Tibial artery (tissue), 4 donors: ENCODE data around the gene IVD.

Source experiments
- DNase-seq, 2 donors: peaks; one replicate each; pipeline ENCODE4 v3.0.0-alpha.2; 2019
- H3K27ac ChIP-seq, 2 donors: fragments of 200-600 bp; sonication (generic) in 1 of 2; 1 replicate in 1 of 2; 2 replicates in 1 of 2; pipeline ENCODE4 v1.5.1; 2018 to 2019; ENCODE audit warnings: mild to moderate bottlenecking in 1 of 2
- H3K27me3 ChIP-seq, 2 donors: fragments of 200-600 bp; sonication (generic) in 1 of 2; one replicate each; pipeline versions ENCODE4 v1.5.1 to v1.6.0; 2016 to 2019
- H3K36me3 ChIP-seq, 3 donors: fragments of 200-600 bp; sonication (generic) in 2 of 3; one replicate each; pipeline ENCODE4 v1.5.1; 2016 to 2019; ENCODE audit warnings: mild to moderate bottlenecking in 2 of 3
- H3K4me1 ChIP-seq, 4 donors: fragments of 200-600 bp; sonication (generic) in 2 of 4; 1 replicate in 3 of 4; 2 replicates in 1 of 4; pipeline ENCODE4 v1.5.1; 2016 to 2019
- H3K4me3 ChIP-seq, 2 donors: fragments of 200-600 bp; sonication (generic) in 1 of 2; 1 replicate in 1 of 2; 2 replicates in 1 of 2; pipeline ENCODE4 v1.5.1; 2018 to 2019; ENCODE audit warnings: mild to moderate bottlenecking in 2 of 2
- H3K9me3 ChIP-seq, 3 donors: fragments of 200-600 bp; sonication (generic) in 1 of 3; one replicate each; pipeline ENCODE4 v1.5.1; 2016 to 2019
- intact Hi-C: fragments of 100-400 bp; cut with DNase I; formaldehyde crosslinking; loops from one replicate; pipeline ENCODE4 v1.15.0; 2023; ENCODE audit warnings: low total_unique reads
- TF ChIP-seq, protein P1 (sequence below), 2 experiments: fragments of 200-600 bp in 1 of 2; fragments of 450-650 bp in 1 of 2; IDR thresholded peaks; one replicate each; pipeline ENCODE4 v1.5.1; 2017 to 2019; ENCODE audit warnings: antibody characterized with exemption in 2 of 2, mild to moderate bottlenecking in 1 of 2, moderate library complexity in 1 of 2

Gene IVD

DNA sequence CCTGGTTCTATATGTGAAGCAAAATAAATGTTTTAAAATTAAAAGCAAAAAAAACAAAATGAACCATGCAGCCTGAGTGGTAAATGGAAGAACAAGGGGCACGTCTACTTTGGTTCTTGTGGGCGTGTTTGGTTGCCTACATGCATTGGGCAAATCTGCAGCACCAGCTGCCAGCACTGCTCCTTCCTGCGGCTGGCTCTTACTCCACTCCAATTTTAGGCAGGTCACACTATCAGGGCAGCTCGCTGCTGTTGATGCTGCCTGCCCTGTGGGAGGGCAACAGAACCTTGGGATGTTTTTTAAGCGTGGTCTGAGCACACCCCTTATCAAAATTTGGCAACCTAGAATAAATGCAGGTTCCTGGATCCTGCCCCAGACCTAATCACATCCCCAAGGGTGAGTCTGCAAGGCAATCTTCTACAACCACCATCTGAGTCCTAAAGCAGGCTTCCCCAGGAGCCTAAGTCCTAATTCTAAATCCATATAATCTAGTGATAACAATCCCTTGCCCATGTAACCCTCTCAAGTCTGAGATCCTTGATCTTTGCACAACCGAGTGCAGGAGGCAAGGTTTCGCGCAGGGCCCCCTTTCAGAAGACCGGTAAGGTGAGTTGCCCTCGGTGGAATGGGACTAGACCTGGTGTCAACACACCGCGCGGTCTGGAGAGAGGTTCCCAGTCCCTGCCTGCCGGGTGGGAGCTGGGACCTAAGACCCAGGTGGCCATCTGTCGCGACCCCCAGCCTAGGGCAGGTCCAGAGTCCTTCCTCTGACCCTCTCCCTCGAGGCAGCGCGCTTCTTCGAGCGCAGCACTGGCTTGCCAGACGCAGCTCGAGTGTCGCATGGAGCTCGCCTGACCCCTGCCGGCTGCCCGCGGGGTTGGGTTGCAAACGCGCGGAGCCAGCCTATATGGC lies 15.9 kb downstream of the IVD start:
- Histone ChIP-seq H3K4me3 (peak overlapping the region in 1 of 2 donors; percentile 3), H3K27ac (peak overlapping the region; percentile 42 to 47), H3K4me1 (peaks cover 0 to 19% (median 13%) of the 10 kb centered on the region in 4 donors), H3K9me3 (no peaks in the 10 kb centered on the region), H3K36me3 (peaks cover 2 to 19% (median 12%) of the 10 kb centered on the region in 3 donors), H3K27me3 (no peaks in the 10 kb centered on the region)
- intact Hi-C loops: loop anchor here (1.0 to 10.0 kb wide), 3 partner anchors 53 to 357 kb away; no protein-coding TSS in a partner anchor
- TF ChIP-seq, protein P1, sequence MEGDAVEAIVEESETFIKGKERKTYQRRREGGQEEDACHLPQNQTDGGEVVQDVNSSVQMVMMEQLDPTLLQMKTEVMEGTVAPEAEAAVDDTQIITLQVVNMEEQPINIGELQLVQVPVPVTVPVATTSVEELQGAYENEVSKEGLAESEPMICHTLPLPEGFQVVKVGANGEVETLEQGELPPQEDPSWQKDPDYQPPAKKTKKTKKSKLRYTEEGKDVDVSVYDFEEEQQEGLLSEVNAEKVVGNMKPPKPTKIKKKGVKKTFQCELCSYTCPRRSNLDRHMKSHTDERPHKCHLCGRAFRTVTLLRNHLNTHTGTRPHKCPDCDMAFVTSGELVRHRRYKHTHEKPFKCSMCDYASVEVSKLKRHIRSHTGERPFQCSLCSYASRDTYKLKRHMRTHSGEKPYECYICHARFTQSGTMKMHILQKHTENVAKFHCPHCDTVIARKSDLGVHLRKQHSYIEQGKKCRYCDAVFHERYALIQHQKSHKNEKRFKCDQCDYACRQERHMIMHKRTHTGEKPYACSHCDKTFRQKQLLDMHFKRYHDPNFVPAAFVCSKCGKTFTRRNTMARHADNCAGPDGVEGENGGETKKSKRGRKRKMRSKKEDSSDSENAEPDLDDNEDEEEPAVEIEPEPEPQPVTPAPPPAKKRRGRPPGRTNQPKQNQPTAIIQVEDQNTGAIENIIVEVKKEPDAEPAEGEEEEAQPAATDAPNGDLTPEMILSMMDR (IDR thresholded peaks at IDR 0.05): peak; percentile 97 to 99
- DNase-seq: peak; percentile 65 to 85

DNA sequence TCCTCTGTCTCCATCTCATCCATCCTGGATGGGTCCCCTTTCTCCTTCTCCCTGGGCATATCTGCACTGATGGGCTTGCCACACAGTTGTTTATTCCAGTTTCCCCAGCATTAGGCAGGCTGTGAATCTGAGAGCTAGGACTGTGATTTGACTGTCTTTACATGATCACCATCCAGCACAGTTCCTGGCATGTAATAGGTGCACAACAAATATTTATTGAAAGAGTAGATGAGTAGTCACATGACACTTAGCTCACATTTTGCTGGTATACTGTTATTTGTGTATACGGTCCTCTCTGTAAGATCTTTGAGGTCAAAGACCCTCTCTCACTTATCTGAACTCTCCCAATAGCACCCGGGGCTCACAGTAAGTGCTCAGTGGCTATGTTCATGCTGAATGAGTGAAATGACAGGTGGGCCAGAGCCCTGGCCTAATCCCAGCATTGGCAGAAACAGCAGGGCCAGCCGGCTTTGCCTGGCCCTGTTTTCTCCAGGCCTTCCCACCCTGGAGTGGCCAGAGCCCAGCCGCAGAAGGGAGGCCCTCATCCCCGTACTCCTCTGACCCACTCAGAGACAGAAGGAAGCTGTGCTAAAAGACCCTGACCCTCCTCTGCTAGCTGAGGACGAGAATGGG lies 19.0 kb downstream of the IVD start:
- Histone ChIP-seq H3K4me1 (peaks cover 0 to 19% (median 13%) of the 10 kb centered on the region in 4 donors), H3K9me3 (no peaks in the 10 kb centered on the region), H3K4me3 (no peak overlapping the region), H3K27ac (no peak overlapping the region), H3K27me3 (no peaks in the 10 kb centered on the region), H3K36me3 (peaks cover 0 to 8% (median 5%) of the 10 kb centered on the region in 3 donors)
- intact Hi-C loops: loop anchor here (10.0 kb wide), 1 partner anchor 360 kb away; no protein-coding TSS in a partner anchor
- TF ChIP-seq, protein P1 (IDR thresholded peaks at IDR 0.05): no peak
- no peak for DNase-seq

DNA sequence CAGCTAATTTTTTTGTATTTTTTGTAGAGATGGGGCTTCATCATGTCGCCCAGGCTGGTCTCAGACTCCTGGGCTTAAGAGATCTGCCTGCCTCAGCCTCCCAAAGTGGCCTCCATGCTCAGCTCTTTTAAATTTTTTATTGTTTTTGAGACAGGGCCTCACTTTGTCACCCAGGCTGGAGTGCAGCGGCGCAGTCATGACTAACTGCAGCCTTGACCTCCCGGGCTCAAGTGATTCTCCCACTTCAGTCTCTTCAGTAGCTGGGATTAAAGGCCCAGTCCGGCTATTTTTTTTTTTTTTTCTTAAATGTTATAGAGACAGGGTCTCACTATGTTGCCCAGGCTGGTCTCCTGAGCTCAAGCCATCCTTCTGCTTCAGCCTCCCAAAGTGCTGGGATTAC lies 20.1 kb downstream of the IVD start:
- intact Hi-C loops: loop anchor here (10.0 kb wide), 1 partner anchor 361 kb away; no protein-coding TSS in a partner anchor
- no peak overlapping the region for H3K4me3 ChIP-seq
- no peak for DNase-seq
- H3K9me3 ChIP-seq: no peaks in the 10 kb centered on the region
- H3K27me3 ChIP-seq: no peaks in the 10 kb centered on the region
- H3K36me3 ChIP-seq: peaks cover 0 to 8% (median 5%) of the 10 kb centered on the region in 3 donors
- TF ChIP-seq, protein P1 (IDR thresholded peaks at IDR 0.05): no peak
- H3K4me1 ChIP-seq: peaks cover 0 to 15% (median 10%) of the 10 kb centered on the region in 4 donors
- no peak overlapping the region for H3K27ac ChIP-seq

DNA sequence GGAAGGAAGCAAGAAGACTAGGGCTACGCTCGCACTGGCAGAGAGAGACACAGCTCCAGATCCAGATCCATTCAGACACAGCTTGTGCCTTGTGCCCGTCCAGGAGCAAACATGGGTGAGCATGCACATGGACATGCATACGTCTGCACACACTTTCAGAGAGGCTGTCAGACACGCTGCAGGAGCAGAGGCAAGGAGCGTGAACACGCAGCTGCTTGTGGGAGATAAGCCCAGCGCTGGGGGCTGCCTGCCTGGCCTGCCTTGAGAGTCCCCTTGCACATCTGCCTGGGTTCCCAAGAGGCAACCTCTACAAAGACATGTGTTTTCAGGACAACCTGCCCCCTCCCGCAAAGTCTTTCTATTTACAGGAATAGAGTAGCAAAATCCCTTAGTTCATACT lies 21.6 kb downstream of the IVD start:
- TF ChIP-seq, protein P1 (IDR thresholded peaks at IDR 0.05): no peak
- no peak overlapping the region for H3K4me3 ChIP-seq
- no peak for DNase-seq
- no peaks in the 10 kb centered on the region for H3K9me3 ChIP-seq
- H3K36me3 ChIP-seq: peaks cover 0 to 8% (median 5%) of the 10 kb centered on the region in 3 donors
- no peaks in the 10 kb centered on the region for H3K27me3 ChIP-seq
- intact Hi-C loops: loop anchor here (10.0 kb wide), 1 partner anchor 362 kb away; no protein-coding TSS in a partner anchor
- H3K27ac ChIP-seq: no peak overlapping the region
- no peaks in the 10 kb centered on the region for H3K4me1 ChIP-seq

DNA sequence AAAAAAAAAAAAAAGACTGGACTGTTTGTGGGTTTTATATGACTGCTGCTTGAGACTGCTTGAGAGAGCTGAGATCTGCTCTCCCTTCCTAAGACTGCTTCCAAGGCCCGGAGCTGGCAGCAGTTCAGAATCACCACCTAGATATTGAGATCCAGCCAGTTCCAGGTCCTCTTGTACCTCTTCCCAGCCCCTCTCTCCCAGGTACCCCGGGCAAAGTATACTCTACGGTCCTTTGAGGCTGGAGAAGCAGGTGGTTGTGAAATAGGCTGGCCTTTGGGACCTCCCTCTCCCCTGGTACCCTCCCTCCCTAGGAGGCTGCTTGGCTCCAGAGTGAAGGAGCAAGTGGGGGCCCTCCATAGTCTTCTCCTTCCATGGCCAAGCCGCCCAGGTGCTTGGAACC lies 22.6 kb downstream of the IVD start:
- TF ChIP-seq, protein P1 (IDR thresholded peaks at IDR 0.05): no peak
- no peak overlapping the region for H3K27ac ChIP-seq
- H3K9me3 ChIP-seq: no peaks in the 10 kb centered on the region
- intact Hi-C loops: loop anchor here (10.0 kb wide), 1 partner anchor 363 kb away; no protein-coding TSS in a partner anchor
- H3K36me3 ChIP-seq: peaks cover 0 to 8% (median 5%) of the 10 kb centered on the region in 3 donors
- H3K4me3 ChIP-seq: no peak overlapping the region
- no peaks in the 10 kb centered on the region for H3K4me1 ChIP-seq
- no peak for DNase-seq
- H3K27me3 ChIP-seq: no peaks in the 10 kb centered on the region
